Liver (tissue), 9 donors: ENCODE results near the gene DNAI1. TPM values are rescaled to one million over a fixed set of nuclear protein-coding genes. Genes with fewer than 3 reads are reported as not detected.

ENCODE experiments used
- DNase-seq: peaks from one replicate; pipeline ENCODE4 v3.0.0-alpha.2; 2017; ENCODE audit warnings: low spot score
- H3K27ac ChIP-seq, 2 donors: one replicate each; pipeline ENCODE4 v1.7.0; 2013; ENCODE audit warnings: inconsistent platforms in 2 of 2, low read length in 2 of 2, control low read depth in 1 of 2, low read depth in 1 of 2, mild to moderate bottlenecking in 1 of 2
- H3K27me3 ChIP-seq, 4 donors: one replicate each; pipeline versions ENCODE4 v1.6.1 to v1.7.0; 2013; ENCODE audit warnings: low read length in 3 of 4, inconsistent platforms in 1 of 4, mild to moderate bottlenecking in 1 of 4, moderate library complexity in 1 of 4; ENCODE audit not compliant: control insufficient read depth in 4 of 4, insufficient read depth in 4 of 4
- H3K36me3 ChIP-seq, 4 donors: one replicate each; pipeline versions ENCODE4 v1.6.1 to v1.7.0; 2013; ENCODE audit warnings: low read length in 3 of 4, mild to moderate bottlenecking in 3 of 4, low read depth in 1 of 4, moderate library complexity in 1 of 4; ENCODE audit not compliant: control insufficient read depth in 4 of 4, insufficient read depth in 3 of 4
- H3K4me1 ChIP-seq, 4 donors: one replicate each; pipeline versions ENCODE4 v1.6.1 to v1.7.0; 2013; ENCODE audit warnings: low read length in 3 of 4, mild to moderate bottlenecking in 3 of 4, moderate library complexity in 1 of 4; ENCODE audit not compliant: control insufficient read depth in 4 of 4, insufficient read depth in 4 of 4
- H3K4me3 ChIP-seq, 3 donors: one replicate each; pipeline versions ENCODE4 v1.6.1 to v1.7.0; 2013; ENCODE audit warnings: low read length in 3 of 3, control low read depth in 1 of 3, low read depth in 1 of 3, mild to moderate bottlenecking in 1 of 3
- H3K9ac ChIP-seq, 2 donors: one replicate each; pipeline ENCODE4 v1.7.0; 2013; ENCODE audit warnings: low read length in 2 of 2, mild to moderate bottlenecking in 2 of 2, moderate library complexity in 2 of 2, control low read depth in 1 of 2, low read depth in 1 of 2
- H3K9me3 ChIP-seq, 4 donors: one replicate each; pipeline versions ENCODE4 v1.6.1 to v1.7.0; 2013; ENCODE audit warnings: low read length in 3 of 4; ENCODE audit not compliant: control insufficient read depth in 4 of 4
- ATF3 ChIP-seq: IDR thresholded peaks from 2 replicates; pipeline ENCODE4 v1.6.1; 2016; ENCODE audit warnings: antibody characterized with exemption
- EGR1 ChIP-seq, 2 donors: IDR thresholded peaks; 2 replicates each; pipeline ENCODE4 v1.6.1; 2016 to 2018; ENCODE audit warnings: antibody characterized with exemption in 2 of 2, low read depth in 2 of 2
- FOXA1 ChIP-seq: IDR thresholded peaks from 2 replicates; pipeline ENCODE4 v1.6.1; 2016; ENCODE audit warnings: antibody characterized with exemption
- FOXA2 ChIP-seq: IDR thresholded peaks from 2 replicates; pipeline ENCODE4 v1.6.1; 2016; ENCODE audit warnings: antibody characterized with exemption
- RAD21 ChIP-seq, 2 donors: IDR thresholded peaks; 2 replicates each; pipeline ENCODE4 v1.6.1; 2016; ENCODE audit warnings: antibody characterized with exemption in 2 of 2, mild to moderate bottlenecking in 2 of 2
- REST ChIP-seq: IDR thresholded peaks from 2 replicates; pipeline ENCODE4 v1.6.1; 2016; ENCODE audit warnings: antibody characterized with exemption, mild to moderate bottlenecking
- RXRA ChIP-seq, 2 donors: IDR thresholded peaks; 2 replicates each; pipeline ENCODE4 v1.6.1; 2017 to 2018; ENCODE audit warnings: antibody characterized with exemption in 2 of 2, mild to moderate bottlenecking in 1 of 2
- SP1 ChIP-seq: IDR thresholded peaks from 2 replicates; pipeline ENCODE4 v1.6.1; 2018; ENCODE audit warnings: antibody characterized with exemption, mild to moderate bottlenecking
- YY1 ChIP-seq: IDR thresholded peaks from 2 replicates; pipeline ENCODE4 v1.6.1; 2016; ENCODE audit warnings: antibody characterized with exemption, mild to moderate bottlenecking
- ZBTB33 ChIP-seq: IDR thresholded peaks from 2 replicates; pipeline ENCODE4 v1.6.1; 2016; ENCODE audit warnings: antibody characterized with exemption
- WGBS: extraction: QIAGEN DNeasy Blood & Tissue Kit; methylation state at CpG from one replicate; pipeline ENCODE4 v1.1.7; 2013; 5-methylcytosine and 5-hydroxymethylcytosine counted together
- polyA plus RNA-seq, 2 donors: library from polyadenylated mRNA; stranded (reverse) in 1 of 2; unstranded in 1 of 2; fragments of 200-250 nt in 1 of 2; fragments of >200 nt in 1 of 2; fragmentation: Nextera tagmentation in 1 of 2; extraction: Ambion mirVana in 1 of 2; gene quantifications; one replicate each; pipeline versions ENCODE4 v1.2.1 to v1.2.3, GENCODE V29; 2013 to 2015
- total RNA-seq, 2 donors: library from RNA; depleted of rRNA; stranded (reverse); fragments of >200 nt; gene quantifications; one replicate each; pipeline ENCODE4 v1.2.3, GENCODE V29; 2014
- donor health status: healthy.
- donor health status: healthy.
- donor health status: healthy.
- donor health status: healthy.
- donor health status: healthy.

DNAI1 gene
- total and polyA plus RNA-seq, 4 donors, result not detected

GRCh38 chr9:34409154-34409553 is 49.5 kb upstream of the DNAI1 start:
- TF ChIP-seq SP1 (no peak), ZBTB33 (no peak), RAD21 (IDR thresholded peaks at IDR 0.05) (no peak), FOXA2 (no peak), YY1 (no peak)
- no peaks in the 10 kb centered on the region for H3K27me3 ChIP-seq
- no peak for DNase-seq
- no peaks in the 10 kb centered on the region for H3K9me3 ChIP-seq
- no peak overlapping the region for H3K9ac ChIP-seq
- no peaks in the 10 kb centered on the region for H3K4me1 ChIP-seq
- H3K36me3 ChIP-seq, result no peaks in the 10 kb centered on the region
- WGBS, result 91% methylated on average over 2 of the region's 2 CpGs
- H3K27ac ChIP-seq, result no peak overlapping the region
- no peak overlapping the region for H3K4me3 ChIP-seq

GRCh38 chr9:34412336-34412735 is 46.3 kb upstream of the DNAI1 start:
- no peak overlapping the region for H3K27ac ChIP-seq
- no peaks in the 10 kb centered on the region for H3K4me1 ChIP-seq
- 89% methylated on average over 1 of the region's 1 CpG for WGBS
- H3K27me3 ChIP-seq, result no peaks in the 10 kb centered on the region
- H3K4me3 ChIP-seq, result no peak overlapping the region
- no peak for TF ChIP-seq EGR1 (IDR thresholded peaks at IDR 0.05; ENCODE audit: low read depth in 2 of 2)
- no peak for DNase-seq
- no peaks in the 10 kb centered on the region for H3K36me3 ChIP-seq
- no peak overlapping the region for H3K9ac ChIP-seq
- H3K9me3 ChIP-seq, result no peaks in the 10 kb centered on the region

GRCh38 chr9:34413231-34413852 is 45.3 kb upstream of the DNAI1 start:
- no peak overlapping the region for H3K4me3 ChIP-seq
- no peaks in the 10 kb centered on the region for H3K4me1 ChIP-seq
- DNase-seq, result peak; percentile 61
- no peak for TF ChIP-seq ATF3
- TF ChIP-seq RXRA (IDR thresholded peaks at IDR 0.05), result no peak
- peak; percentile 99 for TF ChIP-seq REST
- TF ChIP-seq FOXA1, result no peak
- TF ChIP-seq YY1, result no peak
- H3K36me3 ChIP-seq, result no peaks in the 10 kb centered on the region
- no peaks in the 10 kb centered on the region for H3K9me3 ChIP-seq
- 31% methylated on average over 6 of the region's 6 CpGs for WGBS
- H3K27ac ChIP-seq, result no peak overlapping the region
- H3K9ac ChIP-seq, result no peak overlapping the region
- no peaks in the 10 kb centered on the region for H3K27me3 ChIP-seq
